ENCODE data around the gene WAC.

WAC gene

DNA sequence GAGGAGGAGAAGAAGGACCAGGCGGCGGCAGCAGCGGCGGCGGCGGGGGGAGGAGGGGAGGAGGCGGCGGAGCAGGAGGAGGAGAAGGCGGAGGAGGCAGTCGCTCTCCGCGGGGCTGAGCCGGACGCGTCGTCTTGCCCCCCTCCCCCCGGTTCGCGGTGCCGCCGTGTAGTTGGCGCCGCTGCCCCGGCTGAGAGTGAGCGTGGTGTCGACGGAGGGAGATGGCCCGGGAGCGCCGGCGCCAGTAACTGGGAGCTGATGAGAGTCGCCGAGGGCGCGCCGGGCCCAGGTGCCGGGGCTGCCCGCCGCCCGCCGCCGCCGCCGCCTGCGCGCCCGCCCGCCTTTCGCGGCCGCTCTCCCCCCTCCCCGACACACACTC is 257 bp downstream of the WAC start:
- DNase-seq, result no peak

DNA sequence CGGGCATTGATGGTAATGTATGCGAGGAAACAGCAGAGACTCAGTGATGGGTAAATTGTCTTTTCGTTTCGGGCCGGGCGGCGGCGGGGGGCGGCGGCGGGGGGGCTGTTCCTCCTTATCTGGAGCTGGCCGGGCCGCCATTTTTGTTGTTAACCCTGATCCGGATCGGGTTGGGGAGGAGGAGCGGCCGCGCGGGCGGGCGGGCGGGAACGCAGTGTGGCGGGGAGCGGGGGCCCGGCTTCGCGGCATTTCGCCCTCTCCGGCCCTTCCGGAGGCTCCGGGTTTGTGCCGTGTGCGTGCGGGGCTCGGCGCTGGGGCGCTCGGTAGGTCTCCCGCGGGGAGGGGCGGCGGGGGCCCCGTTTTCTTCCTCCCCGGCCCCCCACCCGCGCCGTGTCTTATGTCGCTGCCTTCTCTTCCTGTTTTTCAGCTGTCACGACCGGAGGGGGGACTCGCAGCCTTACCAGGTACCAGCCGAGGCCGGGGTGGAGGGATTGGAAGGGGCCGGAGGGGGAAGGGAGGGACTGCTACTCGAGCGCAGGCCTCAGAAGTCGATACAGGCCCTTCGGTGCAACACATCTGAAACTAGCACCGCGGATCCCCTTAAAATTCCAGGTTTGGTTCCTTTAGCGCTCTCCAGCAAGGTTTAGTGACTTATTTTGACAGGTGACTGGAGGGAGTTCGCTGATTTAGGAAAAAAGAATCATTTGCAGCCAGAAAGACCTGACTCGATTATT is 820 bp downstream of the WAC start:
- peak; percentile 5 for DNase-seq

DNA sequence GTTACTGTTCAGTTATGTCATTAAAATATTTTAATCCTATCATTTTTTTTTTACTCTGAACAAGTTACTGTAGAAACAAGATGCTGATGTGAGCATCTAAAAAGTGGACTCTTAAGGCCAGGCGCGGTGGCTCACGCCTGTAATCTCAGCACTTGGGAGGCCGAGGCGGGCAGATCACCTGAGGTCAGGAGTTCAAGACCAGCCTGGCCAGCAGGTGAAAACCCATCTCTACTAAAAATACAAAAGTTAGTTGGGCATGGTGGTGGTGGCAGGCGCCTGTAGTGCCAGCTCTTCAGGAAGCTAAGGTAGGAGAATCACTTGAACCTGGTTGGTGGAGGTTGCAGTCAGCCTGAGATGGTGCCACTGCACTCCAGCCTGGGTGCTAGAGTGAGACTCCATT is 2.9 kb downstream of the WAC start:
- no peak for DNase-seq

DNA sequence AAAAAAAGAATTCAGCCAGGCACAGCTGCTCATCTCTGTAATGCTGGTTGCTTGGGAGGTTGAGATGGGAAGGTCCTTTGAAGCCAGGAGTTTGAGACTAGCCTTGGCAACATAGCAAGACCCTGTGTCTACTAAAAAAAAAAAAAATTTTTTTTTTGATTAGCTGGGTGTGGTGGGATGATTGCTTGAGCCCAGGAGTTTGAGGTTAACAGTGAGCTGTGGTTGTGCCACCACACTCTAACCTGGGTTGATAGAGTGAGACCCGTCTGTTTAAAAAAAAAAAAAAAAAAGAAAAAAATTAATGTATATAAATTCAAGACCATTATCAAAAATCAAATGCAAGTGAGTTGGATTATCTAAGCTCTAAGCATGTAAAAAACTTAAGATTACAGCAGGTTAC is 5.7 kb downstream of the WAC start:
- no peak for DNase-seq

DNA sequence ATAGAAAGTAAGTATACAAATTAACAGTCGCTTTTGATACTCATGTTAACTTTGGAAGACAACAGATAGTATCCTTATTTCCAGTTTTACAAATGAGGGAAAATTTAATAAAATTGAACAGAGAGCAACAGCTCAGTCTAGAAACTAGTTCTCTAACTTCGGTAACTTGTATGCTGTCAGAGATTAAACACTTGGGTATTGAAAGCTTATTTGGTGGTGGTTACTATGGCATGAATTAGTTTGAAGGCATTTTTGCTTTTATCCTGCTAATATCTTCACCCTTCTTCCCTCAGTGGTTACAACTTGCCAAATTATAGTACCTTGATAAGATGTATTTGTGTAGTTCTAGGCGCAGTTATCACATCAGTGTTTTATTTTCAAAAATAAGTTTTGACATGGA is 7.2 kb downstream of the WAC start:
- no peak for DNase-seq

DNA sequence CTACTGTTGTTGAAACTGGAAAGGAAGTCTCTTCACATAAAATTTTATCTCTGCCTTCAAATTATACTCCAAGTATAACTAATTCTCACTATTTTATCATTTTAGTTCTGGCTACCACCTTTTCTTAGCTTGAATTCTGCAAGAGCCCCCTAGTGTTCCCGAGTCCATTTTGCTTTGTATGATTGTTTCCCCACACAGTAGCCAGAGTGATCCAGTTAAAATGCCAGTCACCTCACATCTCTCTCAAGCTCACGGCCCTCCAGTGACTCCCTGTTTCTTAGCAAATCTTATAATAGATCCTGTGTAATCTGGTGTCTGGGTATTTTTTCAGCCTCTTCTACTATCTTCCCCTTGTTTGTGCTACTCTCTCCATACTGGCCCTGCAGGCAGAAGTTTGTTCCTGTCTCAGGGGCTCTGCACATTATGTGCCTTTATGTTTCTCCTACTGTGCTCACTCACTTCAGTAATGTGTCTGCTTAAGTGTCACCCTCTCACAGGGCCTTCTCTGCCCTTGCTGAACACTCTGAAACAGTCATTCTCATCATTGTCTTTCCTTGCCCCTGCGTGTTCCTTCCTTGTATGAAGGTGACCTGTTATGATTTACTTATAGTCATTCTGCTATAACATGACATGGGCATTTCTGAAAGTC is 8.9 kb downstream of the WAC start:
- DNase-seq, result no peak

DNA sequence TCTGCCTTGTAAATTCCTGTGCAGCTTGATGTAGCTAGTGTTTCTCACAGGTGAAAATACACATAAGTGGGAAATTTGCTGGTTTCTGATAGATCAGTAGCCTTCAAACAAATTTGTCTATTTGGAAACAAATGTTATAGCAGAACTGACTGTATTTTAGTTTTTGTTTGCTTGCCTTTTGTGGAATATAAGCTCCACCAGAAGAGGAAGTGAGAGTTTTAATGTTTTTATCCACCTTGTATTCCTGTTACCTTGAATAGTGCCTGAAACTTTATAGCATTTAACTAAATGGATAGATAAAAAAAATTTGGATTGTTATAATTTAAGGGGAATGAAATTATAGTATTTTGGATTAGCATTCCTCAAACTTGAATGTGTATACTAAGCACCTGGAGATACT is 9.8 kb downstream of the WAC start:
- DNase-seq, result no peak

DNA sequence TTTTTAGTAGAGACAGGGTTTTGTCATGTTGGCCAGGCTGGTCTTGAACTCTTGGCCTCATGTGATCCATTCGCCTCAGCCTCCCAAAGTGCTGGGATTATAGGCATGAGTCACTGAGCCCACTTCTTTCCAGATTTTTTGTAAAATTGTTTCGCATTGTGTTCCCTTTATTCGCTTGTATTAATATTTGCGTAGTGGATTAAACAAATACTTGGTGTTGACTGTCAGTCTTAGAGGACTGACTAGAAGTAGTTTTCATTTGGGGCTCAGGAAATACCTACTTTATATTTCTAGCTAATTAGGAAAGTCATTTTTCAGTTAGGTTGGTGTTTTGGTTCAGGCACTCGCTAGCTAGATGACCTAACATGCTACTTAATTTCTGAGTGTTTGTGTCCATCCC is 11.1 kb downstream of the WAC start:
- no peak for DNase-seq

DNA sequence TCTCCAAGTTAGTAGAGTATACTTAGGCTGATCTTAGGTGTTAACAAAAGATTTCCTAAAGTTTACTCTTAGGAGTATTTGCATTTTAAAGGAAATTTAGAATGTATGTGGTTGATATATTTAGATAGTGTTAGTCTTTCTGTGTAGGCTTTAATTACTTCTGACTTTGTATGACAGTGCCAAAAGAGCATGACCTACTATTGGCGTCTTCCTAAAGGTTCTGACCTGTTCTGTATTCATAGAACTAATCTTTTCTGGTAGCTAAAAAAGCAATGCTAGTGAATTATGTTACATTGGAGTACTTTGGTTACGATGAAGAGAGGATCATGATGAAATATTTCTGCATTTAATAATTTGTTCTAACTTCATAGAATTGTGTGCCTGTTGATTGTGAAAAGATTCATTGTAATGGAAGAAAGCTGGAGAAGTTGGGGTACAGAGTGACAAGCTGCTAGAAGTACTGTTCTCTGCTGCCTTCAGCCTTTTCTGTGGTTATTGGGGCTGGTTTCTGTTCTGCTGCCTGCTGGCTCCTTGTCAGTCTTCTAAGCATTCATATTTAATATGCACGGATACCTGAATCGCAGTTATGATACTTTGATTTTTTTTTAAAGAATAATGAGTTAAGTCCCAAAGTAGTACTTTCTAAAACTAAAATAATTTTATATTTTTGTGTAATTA is 13.2 kb downstream of the WAC start:
- DNase-seq, result no peak

DNA sequence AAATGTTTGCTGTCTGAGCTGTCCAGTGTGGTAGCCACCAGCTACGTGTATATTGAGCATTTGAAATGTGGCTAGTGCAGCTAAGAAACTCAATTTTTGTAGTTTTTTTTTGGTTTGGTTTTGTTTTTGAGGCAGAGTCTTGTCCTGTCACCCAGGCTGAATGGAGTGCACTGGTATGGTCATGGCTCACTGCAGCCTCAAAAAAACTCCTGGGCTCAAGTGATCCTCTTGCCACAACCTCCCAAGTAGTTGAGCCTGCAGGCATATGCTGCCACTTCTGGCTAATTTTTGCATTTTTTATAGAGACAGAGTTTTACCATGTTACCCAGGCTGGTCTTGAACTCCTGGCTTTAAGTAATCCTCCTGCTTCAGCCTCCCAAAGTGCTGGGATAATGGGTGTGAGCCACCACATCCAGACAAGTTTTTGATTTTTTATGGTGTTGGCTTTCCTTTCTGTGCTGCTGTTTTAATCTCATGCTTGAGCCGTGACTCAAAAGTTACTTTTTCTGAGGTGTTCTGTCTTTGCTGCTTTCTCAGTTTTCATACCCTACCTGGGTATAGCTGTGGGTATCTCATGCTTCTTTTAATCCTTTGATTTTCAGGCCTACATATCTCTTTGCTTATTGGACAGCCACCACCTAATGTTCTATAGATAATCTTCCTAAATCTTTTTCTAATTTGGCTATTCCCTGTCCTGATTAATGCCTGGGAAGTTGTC is 16.0 kb downstream of the WAC start:
- no peak for DNase-seq

DNA sequence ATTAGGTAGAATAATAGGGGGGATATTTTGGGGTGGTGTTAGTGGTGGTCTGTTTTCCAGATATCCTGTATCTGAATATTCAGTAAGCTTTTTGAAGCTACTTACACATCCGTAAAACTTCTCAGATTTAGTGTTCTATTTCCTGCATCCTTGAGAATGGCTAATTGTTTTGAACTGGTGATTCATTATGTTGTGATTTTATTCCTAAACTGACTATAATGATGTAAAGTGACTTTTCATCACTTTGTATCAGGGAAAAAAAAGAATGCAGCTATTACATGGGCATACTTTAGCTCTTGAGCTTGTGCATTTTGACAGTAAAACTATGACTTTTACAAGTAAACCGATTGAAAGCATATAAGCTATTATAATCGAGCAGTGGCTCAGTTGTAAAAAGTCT is 18.2 kb downstream of the WAC start:
- DNase-seq, result no peak

DNA sequence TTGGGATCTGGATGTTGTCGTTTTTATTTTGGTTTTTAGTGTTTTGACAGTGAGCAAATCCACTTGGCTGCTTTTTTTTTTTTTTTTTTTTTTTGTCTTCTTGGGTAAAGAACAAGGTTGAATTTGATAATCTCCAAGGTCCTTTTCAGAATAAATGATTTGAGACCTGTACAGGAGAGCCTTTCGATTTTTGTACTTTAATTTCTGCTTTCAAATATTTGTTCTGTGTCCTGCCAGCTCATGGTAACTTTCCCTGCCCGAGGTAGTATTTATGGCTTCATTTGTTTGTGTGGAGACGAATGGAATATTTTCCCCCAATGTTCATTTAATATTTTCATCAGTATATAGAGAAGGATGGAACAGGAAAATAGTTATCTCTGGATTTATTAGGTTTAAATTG is 19.9 kb downstream of the WAC start:
- no peak for DNase-seq

DNA sequence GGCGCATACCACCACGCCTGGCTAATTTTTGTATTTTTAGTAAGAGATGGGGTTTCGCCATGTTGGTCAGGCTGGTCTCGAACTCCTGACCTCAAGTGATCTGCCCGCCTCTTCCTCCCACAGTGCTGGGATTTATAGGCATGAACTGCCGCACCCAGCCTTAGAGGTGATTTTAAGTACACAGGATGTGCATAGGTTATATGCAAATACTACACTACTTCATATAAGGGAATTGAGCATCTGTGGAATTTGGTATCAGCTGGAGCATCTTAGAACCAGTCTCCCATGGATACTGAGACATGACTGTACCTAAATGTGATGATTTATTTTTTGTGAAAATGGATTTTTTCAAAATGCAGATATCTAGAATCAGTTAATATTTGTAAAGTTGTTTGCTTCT is 21.1 kb downstream of the WAC start:
- no peak for DNase-seq

DNA sequence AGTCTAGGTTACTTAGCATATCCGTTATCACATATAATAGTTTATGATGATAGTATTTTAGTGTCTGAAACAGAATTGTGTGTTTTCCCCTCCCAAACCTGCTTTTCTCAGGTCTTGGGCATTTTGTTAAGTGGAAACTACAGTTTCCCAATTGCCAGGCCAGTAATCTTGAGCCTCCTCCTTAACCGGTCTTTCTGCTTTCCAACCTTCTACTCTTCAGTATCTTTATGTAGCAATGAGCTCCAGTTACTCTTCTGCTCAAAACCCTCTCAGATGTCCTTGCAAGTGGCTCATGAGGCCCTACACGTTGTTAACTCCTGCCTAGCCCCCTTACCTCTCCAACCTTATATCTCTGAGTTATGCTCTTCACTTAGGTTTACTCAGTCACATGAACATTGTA is 22.0 kb downstream of the WAC start:
- no peak for DNase-seq

DNA sequence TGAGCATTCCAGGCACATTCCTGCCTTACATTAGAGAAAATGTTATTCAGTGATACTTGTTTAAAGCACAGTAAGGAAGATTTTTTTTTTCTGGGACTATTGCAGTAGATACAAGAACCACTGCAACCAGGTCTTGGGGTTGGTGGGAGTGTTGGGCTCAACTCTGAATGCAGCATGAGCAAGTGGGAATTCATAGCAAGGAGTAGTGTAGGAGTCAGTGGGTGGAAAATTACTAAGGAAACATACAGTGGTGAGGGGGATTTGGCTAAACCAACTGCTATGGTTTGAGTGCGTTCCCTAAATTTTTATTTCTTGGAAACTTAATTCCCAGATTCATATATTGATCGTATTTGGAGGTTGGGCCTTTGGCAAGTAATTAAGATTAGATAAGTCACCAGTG is 22.4 kb downstream of the WAC start:
- no peak for DNase-seq

DNA sequence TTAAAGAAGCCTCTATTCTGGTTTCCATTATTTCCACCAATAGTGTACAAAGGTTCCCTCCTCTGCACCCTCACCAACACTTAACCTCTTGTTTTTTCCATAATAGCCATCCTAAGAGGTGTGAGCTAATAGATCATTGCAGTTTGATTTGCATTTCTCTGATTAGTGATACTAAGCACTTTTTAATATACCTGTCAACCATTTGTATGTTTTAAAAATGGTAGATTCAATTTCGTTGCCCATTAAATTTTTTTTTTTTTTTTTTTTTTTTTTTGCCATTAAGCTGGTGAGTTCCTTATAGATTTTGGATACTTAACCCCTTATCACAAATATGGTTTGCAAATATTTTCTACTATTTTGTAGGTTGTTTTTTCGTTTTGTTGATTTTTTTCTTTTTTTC is 23.2 kb downstream of the WAC start:
- no peak for DNase-seq

DNA sequence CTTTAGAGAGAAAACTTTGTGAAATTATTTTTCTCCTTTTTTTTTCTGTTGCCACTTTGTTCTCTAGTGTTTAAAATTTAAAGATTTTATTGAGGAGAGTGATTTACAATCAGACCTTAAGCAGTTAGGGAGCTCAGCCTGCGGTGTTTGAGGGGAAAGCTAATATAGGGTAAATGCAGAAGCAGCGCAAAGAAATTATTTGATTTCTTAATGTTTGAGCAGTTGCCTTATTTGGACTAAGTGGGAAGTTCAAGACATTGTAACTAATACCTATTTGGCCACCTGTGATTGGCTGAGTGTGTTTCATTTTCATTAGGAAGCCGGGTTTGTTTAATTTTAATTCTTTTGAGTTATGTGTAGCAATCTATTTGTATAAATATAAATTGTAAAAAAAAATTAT is 25.3 kb downstream of the WAC start:
- DNase-seq, result no peak

DNA sequence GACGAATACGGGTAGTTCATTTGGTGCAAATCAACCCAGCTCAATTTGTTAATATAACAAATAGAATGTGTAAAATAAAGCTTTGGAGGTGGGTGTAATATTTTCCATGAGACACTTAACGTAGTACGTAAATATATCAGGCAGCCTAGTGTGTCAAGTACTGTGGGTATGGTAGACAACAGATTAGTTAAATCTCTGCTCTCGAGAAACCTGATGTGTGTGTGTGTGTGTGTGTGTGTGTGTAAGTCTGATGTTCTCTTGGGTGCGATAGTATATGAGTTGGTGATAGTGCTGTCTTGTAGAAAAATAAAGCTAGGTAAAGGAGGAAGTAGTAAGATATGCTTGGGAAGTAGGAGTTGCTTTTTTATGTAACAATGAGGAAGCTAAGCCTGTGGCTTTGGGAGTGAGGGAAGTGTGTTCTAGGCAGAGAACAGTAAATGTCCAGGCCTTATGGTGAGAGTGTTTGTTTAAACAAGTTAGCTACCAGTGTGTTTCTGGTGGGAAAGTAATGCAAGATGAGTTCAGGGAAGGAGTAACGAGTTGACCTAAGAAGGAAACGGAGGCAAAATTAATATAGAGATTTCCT is 26.1 kb downstream of the WAC start:
- peak; percentile 8 for DNase-seq

DNA sequence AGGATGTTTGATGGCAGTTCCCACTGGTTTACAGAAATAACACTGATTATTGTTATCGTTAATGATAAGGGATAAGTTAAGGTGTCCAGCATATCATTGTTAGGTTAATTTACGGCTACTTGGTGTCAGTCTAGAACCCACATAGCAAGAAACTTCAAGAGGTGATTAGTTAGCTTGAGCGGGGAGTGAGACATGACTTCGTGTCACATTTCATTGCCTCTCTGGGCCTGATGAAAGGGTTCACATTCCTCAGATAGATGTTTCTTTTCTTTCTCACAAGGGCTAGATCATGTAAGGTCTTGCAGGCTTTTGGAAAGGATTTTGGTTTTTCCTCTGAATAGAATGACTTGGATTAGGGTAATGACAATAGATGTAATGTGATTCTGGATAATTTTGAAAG is 26.7 kb downstream of the WAC start:
- DNase-seq, result no peak

DNA sequence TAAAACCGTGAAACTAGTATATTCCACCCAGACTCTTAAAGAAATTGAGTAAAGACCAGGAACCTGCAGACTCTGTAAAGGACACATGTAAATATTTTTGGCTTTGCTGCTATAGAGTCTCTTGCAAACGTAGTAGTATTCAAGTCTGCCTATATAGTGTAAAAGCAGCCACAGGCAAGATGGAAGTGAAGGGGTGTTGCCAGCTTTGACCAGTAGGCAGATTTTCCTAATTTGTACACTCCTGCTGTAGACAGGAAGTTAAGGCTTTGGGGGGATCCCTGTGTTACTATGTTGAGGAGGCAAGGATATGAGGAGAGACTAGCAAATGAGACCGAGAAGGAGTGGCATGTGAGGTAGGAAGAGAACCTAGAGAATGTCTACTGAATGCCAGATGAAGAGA is 27.7 kb downstream of the WAC start:
- no peak for DNase-seq

DNA sequence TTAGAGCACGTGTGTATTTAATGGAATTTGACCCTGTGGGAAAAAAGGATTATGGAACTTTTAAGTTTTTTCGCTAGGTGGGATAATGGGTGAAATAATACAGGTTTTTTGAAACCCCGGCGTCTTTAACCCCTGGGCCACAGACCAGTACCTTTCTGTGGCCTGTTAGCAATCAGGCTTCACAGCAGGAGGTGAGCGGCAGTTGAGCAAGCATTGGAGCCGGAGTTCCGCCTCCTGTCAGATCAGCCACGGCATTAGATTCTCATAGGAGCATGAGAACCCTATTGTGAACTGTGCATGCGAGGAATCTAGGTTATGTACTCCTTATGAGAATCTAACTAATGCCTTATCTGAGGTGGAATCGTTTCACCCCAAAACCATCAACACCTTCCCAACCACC is 28.6 kb downstream of the WAC start:
- DNase-seq, result no peak

DNA sequence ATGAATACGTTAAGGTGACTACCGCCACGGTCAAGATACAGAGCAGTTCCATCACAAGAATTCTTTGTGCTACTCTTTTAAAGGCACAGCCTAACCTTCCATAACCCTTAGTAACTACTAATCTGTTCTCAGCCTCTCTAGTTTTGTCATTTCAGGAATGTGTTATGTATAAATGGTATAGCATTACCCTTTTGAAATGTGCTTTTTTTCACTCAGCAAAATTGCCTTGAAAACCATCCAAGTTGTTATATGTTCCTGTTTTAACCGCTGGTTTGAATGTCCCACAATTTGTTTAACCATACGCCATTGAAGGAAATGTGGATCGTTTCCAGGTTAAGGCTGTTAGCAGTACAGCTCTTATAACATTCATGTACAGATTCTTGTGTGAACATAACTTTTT is 32.0 kb downstream of the WAC start:
- no peak for DNase-seq

DNA sequence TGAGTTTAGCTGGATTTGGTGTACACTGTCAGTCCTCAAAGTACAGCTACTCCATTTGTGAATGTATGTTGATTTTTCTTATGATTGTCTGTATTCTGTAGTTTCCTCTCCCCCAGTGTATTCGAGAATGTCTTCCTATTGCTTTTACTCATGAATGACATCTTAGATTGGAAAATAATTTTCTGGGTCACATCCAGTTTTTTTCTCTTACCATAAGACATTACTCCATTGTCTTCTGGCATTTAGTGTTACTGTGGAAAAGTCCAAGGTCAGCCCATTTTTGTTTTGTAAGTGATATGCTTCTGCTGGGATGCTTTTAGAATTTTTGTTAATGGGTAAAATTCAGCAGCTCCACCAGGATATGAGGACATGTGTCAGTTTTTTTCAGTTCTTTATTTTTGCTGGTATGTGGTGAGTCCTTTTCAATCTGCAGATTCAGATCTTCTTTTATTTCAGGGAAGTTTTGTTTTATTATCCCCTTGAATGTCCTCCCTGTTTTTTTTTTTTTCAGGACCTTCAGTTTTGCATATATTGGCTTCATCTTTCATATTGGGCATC is 33.6 kb downstream of the WAC start:
- no peak for DNase-seq
